Measurements from ENCODE around the gene COX10.
"Not testable (repeated sequence)": the region's sequence is repeated elsewhere in the genome, so short reads cannot be mapped to it uniquely, and the experiment has no call there.

DNA sequence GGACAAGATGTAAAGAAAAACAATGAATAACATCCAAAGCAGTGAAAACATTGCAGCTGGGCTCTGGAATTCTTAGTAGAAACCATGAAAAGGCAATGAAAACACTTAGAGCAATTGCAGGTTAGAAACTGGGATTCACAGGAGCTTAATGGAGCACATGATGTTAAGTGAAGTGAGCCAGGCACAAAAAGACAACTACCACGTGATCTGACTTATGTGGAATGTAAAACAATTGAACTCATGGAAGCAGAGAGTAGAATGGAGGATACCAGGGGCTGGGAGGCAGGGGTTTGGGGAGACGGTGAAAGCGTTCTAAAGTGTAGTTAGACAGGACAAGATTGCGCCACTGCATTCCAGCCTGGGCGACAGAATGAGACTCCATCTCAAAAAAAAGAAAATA lies 170.0 kb downstream of the COX10 start:
- TF ChIP-seq, protein P1, sequence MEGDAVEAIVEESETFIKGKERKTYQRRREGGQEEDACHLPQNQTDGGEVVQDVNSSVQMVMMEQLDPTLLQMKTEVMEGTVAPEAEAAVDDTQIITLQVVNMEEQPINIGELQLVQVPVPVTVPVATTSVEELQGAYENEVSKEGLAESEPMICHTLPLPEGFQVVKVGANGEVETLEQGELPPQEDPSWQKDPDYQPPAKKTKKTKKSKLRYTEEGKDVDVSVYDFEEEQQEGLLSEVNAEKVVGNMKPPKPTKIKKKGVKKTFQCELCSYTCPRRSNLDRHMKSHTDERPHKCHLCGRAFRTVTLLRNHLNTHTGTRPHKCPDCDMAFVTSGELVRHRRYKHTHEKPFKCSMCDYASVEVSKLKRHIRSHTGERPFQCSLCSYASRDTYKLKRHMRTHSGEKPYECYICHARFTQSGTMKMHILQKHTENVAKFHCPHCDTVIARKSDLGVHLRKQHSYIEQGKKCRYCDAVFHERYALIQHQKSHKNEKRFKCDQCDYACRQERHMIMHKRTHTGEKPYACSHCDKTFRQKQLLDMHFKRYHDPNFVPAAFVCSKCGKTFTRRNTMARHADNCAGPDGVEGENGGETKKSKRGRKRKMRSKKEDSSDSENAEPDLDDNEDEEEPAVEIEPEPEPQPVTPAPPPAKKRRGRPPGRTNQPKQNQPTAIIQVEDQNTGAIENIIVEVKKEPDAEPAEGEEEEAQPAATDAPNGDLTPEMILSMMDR (conservative IDR thresholded peaks at IDR 0.05), result not testable (repeated sequence)
- TF ChIP-seq ZFX (IDR thresholded peaks at IDR 0.05), result not testable (repeated sequence)
